ENCODE results near the gene CHCHD4.
"Not testable (repeated sequence)": the region's sequence is repeated elsewhere in the genome, so short reads cannot be mapped to it uniquely, and the experiment has no call there.

CHCHD4 gene

GRCh38 chr3:14122301-14122700, 2.4 kb downstream of the CHCHD4 start:
- DNase-seq (ENCODE audit: low read depth in 2 of 2) = no peak
- no peak overlapping the region for H3K4me3 ChIP-seq (replicated peaks in 1 of 2; ENCODE audit: low read depth in 2 of 2, low read length in 2 of 2)
- TF ChIP-seq CTCF (IDR thresholded peaks at IDR 0.05; ENCODE audit: low read depth, low read length) = no peak

GRCh38 chr3:14121859-14122258, 2.8 kb downstream of the CHCHD4 start:
- H3K4me3 ChIP-seq (replicated peaks in 1 of 2; ENCODE audit: low read depth in 2 of 2, low read length in 2 of 2) = no peak overlapping the region
- no peak for TF ChIP-seq CTCF (IDR thresholded peaks at IDR 0.05; ENCODE audit: low read depth, low read length)
- DNase-seq (ENCODE audit: low read depth in 2 of 2) = no peak

- H3K4me3 ChIP-seq (replicated peaks in 1 of 2; ENCODE audit: low read depth in 2 of 2, low read length in 2 of 2); DNase-seq (ENCODE audit: low read depth in 2 of 2): not testable (repeated sequence)
Observed at GRCh38 chr3:14120921-14121448, 3.7 kb downstream of the CHCHD4 start.

- no peak for DNase-seq (ENCODE audit: low read depth in 2 of 2)
- TF ChIP-seq CTCF (IDR thresholded peaks at IDR 0.05; ENCODE audit: low read depth, low read length) = no peak
- H3K4me3 ChIP-seq (replicated peaks in 1 of 2; ENCODE audit: low read depth in 2 of 2, low read length in 2 of 2) = no peak overlapping the region
Observed at GRCh38 chr3:14120111-14120920, 4.4 kb downstream of the CHCHD4 start.

GRCh38 chr3:14119651-14120050, 5.0 kb downstream of the CHCHD4 start:
- DNase-seq (ENCODE audit: low read depth in 2 of 2) = no peak
- no peak for TF ChIP-seq CTCF (IDR thresholded peaks at IDR 0.05; ENCODE audit: low read depth, low read length)
- no peak overlapping the region for H3K4me3 ChIP-seq (replicated peaks in 1 of 2; ENCODE audit: low read depth in 2 of 2, low read length in 2 of 2)

GRCh38 chr3:14118400-14119381, 6.0 kb downstream of the CHCHD4 start:
- no peak overlapping the region for H3K4me3 ChIP-seq (replicated peaks in 1 of 2; ENCODE audit: low read depth in 2 of 2, low read length in 2 of 2)
- no peak for TF ChIP-seq CTCF (IDR thresholded peaks at IDR 0.05; ENCODE audit: low read depth, low read length)
- DNase-seq (ENCODE audit: low read depth in 2 of 2) = peak; percentile 49 to 84
